Measurements from ENCODE around the gene CFAP57.

CFAP57 gene

DNA sequence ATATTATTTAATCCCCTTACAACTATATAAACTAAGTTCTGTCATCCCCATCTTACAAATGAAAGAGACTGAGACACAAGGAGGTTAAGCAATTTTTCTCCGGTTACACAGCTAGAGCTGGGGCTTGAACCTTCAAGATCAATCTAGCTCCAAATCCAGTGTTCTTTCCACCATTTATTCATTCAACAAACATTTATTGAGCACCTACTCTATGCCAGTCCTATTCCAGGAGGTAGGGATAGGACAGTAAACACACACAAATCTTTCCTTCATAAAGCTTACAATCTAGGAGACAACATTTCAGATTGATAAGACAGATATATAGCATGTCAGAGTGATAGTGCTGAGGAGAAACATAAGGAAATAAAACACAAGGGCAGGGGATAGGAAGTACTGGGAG lies 94.8 kb downstream of the CFAP57 start:
- FAIRE-seq (no peak), DNase-seq (ENCODE audit: insufficient read length) (no peak)
- no peak for TF ChIP-seq POLR2A (IDR thresholded peaks at IDR 0.05; ENCODE audit: low read depth, low read length)
- TF ChIP-seq TAF1 (IDR thresholded peaks at IDR 0.05; ENCODE audit: borderline replicate concordance, low read depth, low read length), result no peak
- no peak for TF ChIP-seq POLR2AphosphoS5 (IDR thresholded peaks at IDR 0.05; ENCODE audit: low read depth, low read length)

DNA sequence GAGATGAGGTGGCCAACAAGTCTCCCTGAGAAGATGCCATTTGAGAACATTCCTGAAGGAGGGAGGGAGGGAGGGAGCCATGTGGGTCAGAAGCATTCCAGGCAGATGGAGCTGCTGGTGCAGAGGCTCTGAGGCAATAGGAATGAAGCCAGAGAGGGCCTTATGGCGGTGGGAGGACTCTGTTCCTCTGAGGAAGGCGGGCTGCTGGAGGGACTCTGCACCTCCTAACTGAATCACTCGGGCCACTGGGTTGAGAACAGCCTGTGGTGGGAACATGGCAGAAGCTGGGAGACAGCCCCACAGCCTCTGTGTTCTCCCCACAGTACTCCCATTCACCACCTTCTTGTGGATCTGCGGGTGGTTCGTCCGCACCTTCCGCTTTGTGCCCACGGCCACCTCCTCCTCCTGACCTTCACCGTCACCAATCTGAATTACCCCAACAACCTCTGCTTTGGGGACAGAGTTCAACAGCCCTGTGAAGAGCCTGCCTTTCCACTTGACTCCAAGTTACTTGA lies 95.2 kb downstream of the CFAP57 start:
- TF ChIP-seq POLR2A (IDR thresholded peaks at IDR 0.05; ENCODE audit: low read depth, low read length), result no peak
- no peak for TF ChIP-seq POLR2AphosphoS5 (IDR thresholded peaks at IDR 0.05; ENCODE audit: low read depth, low read length)
- no peak for TF ChIP-seq TAF1 (IDR thresholded peaks at IDR 0.05; ENCODE audit: borderline replicate concordance, low read depth, low read length)
- FAIRE-seq, result no peak
- DNase-seq (ENCODE audit: insufficient read length), result no peak

DNA sequence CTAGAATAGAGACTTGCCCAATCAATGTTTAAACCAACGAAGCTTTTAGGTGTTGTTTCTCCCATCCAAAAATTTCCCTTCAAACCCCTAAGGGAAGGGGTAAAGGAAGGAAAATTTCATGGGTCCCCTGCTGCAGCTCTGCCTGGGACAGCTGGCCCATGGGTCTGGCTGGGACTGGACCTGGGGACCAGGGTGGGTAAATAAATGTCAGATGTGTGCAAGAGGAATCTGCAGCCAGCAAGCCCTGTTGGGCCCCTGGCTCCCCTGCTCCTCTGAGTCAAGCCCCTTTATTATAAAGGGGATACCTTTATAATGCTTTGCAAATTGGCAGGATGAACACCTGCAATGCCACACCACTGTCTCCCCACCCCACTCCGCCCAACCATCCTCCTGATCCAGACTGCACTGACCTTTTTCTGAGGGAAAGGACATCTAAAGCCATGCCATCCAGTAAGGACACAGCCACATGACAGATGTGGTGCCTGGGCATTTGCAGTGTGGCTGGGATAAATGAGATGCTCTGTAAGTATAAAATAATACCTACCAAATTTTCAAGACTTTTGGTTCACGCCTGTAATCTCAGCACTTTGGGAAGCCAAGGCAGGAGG lies 95.8 kb downstream of the CFAP57 start:
- DNase-seq (ENCODE audit: insufficient read length) (no peak), FAIRE-seq (no peak)
- TF ChIP-seq POLR2AphosphoS5 (IDR thresholded peaks at IDR 0.05; ENCODE audit: low read depth, low read length) (no peak), TAF1 (IDR thresholded peaks at IDR 0.05; ENCODE audit: borderline replicate concordance, low read depth, low read length) (no peak), POLR2A (IDR thresholded peaks at IDR 0.05; ENCODE audit: low read depth, low read length) (no peak)

DNA sequence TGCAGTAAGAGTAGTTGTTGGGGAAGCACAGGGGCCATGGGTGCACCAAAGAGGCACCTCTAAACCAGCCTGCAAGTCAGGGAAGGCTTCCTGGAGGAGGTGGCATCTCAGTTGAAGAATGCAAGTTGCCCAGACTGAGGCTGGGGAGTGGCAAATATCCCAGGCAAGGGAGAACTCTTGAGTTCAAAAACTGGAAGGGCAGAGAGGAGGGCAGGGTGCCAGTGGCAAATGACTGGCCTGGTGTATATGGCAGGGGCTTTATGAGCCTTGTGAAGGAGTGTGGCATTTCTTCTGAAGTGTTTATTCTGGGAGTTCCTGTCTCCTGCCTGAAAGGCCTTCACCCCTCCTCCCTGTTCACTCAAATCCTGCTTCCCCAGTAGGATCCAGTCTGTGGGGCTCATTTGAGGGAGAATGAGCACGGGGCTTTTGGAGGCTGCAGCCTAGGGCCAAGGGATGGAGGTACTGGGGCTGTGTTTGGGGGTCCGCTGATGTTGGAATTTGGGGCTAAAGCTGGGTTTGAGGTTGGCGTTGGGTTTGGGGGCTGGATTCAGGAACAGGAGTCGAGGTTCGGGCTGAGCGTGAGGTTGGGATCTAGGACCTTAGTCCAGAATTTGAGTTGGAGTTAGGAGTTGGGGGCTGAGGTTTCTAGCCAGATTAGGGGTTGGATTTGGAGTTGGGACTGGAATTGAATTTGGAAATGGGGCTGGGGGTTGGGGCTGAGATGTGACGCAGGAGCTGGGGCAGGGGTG lies 97.7 kb downstream of the CFAP57 start, which contains the start of gene TMEM125:
TMEM125 (plus strand) TSS at position 357 of the 749 bp plus-strand sequence. CDS start 2,740 bp downstream, outside the sequence.
- DNase-seq (ENCODE audit: insufficient read length) (no peak), FAIRE-seq (no peak)
- TF ChIP-seq POLR2A (IDR thresholded peaks at IDR 0.05; ENCODE audit: low read depth, low read length), result no peak
- TF ChIP-seq POLR2AphosphoS5 (IDR thresholded peaks at IDR 0.05; ENCODE audit: low read depth, low read length), result no peak
- TF ChIP-seq TAF1 (IDR thresholded peaks at IDR 0.05; ENCODE audit: borderline replicate concordance, low read depth, low read length), result no peak

DNA sequence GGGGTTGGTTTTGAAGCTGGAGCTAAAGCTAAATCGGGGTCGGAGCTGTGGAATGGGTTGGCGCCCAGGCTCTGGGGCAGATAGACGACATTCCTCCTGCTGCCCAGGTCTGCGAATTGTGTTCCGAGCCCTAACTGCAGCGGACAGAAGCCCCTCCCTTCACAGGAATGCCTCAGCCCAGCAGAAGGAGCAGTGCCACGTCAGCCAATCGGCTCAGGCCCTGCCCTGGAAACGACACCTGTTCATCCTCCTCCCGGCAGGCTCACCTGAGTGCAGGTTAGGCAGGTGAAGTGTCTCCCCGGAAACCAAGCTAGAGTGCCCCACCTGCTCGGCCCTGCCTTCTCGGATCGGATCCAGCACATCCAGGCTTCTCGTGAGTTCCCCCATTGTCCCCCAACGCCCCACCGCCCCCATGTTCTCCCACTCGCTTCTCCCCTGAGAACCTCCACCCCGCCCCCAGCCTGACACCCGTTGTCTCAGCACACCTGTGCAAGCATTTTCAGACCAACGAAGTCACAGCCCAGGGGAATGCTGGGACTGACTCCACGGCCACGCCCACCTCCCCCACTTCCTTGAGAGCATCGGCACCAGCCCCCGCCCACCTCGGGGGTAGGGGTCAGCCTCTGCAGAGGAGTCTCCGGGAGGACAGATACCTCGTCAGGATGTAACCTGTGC lies 98.4 kb downstream of the CFAP57 start:
- DNase-seq (ENCODE audit: insufficient read length), result no peak
- TF ChIP-seq POLR2A (IDR thresholded peaks at IDR 0.05; ENCODE audit: low read depth, low read length), result no peak
- no peak for TF ChIP-seq TAF1 (IDR thresholded peaks at IDR 0.05; ENCODE audit: borderline replicate concordance, low read depth, low read length)
- TF ChIP-seq POLR2AphosphoS5 (IDR thresholded peaks at IDR 0.05; ENCODE audit: low read depth, low read length), result no peak
- no peak for FAIRE-seq

DNA sequence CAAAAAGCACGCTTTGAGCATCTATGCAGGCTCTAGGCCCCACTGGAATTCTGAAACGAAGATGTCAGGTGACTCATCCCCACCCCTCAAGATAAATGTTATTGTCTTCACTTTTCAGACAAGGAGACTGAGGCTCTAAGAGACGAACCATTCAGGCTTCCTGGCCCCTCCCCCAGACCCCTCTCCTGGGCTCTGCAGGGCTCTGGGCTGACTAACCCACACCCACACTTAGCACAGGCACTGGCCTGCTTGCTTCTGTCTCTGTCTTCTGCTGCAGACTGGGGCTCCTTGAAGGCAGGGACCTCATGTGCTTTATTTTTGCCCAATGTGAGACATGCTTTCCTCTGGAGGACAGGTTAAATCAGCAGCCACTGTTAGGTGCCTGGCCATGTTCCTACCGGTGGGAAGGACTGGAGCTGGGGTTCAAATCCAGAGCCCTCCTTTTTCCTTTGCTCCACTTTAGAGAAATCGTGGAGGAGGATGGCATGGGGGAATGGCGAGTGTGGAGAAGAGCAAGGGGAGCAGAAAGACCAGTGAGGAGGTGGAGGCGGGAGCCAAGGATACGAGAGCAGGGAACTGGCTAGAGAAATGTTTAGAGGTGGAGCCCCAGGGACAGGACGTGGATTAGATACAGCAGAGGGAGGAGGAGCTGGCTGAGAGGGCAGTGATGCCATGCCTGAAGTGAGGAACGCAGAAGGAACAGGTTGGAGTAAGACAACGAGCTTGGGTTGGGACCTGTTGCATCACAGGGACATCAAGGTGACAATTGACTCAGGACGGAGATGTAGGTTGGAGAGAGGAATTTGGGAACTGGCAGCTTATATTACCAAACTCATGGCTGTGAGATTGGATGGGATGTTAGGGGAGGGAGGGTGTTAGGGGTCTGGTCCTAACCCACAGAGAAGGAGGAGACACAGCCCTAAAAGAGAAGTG lies 99.3 kb downstream of the CFAP57 start:
- no peak for FAIRE-seq

DNA sequence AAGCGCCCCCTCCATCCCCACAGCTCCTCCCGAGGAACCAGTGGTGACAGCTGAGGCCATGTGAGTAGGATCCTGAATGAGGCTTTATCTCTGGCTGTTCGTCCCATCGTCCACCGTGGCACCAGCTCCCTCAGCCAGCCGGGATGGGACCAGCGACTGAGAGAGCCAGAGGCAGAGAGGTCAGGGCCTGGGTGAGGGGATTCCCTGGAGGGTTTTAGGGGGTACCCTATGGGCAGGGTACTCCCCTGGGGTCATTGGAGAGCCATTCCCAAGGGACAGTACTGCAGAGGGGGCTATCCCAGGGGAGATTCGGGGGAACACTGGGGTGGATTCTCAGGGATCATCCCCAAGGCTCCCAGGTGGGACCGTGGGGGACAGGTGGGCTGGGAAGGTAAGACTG lies 100.0 kb downstream of the CFAP57 start:
- DNase-seq (ENCODE audit: insufficient read length), result no peak
- no peak for TF ChIP-seq TAF1 (IDR thresholded peaks at IDR 0.05; ENCODE audit: borderline replicate concordance, low read depth, low read length)
- no peak for TF ChIP-seq POLR2A (IDR thresholded peaks at IDR 0.05; ENCODE audit: low read depth, low read length)
- no peak for TF ChIP-seq POLR2AphosphoS5 (IDR thresholded peaks at IDR 0.05; ENCODE audit: low read depth, low read length)
- no peak for FAIRE-seq

More for the DNA sequence above, 99.3 kb downstream of the CFAP57 start:
- no peak for DNase-seq (ENCODE audit: insufficient read length)
- no peak for TF ChIP-seq POLR2A (IDR thresholded peaks at IDR 0.05; ENCODE audit: low read depth, low read length)
- no peak for TF ChIP-seq POLR2AphosphoS5 (IDR thresholded peaks at IDR 0.05; ENCODE audit: low read depth, low read length)
- no peak for TF ChIP-seq TAF1 (IDR thresholded peaks at IDR 0.05; ENCODE audit: borderline replicate concordance, low read depth, low read length)

DNA sequence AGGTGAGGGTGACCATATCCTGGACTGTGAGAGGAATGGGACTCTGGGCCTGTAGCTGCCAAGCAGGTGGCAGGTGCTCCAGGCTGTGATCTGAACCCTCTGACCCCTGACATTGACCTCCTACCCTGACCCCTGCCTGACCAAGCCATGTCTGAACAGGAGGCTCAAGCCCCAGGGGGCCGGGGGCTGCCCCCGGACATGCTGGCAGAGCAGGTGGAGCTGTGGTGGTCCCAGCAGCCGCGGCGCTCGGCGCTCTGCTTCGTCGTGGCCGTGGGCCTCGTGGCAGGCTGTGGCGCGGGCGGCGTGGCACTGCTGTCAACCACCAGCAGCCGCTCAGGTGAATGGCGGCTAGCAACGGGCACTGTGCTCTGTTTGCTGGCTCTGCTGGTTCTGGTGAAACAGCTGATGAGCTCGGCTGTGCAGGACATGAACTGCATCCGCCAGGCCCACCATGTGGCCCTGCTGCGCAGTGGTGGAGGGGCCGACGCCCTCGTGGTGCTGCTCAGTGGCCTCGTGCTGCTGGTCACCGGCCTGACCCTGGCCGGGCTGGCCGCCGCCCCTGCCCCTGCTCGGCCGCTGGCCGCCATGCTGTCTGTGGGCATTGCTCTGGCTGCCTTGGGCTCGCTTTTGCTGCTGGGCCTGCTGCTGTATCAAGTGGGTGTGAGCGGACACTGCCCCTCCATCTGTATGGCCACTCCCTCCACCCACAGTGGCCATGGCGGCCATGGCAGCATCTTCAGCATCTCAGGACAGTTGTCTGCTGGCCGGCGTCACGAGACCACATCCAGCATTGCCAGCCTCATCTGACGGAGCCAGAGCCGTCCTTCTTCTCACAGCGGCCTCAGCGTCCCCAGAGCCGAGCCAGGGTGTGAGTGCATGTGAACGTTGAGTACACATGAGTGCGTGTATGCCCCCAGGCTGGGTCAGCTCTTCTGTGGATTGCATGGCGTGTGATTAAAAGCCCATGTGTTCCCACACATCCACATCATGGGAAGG lies 100.7 kb downstream of the CFAP57 start:
- DNase-seq (ENCODE audit: insufficient read length), result no peak
- TF ChIP-seq TAF1 (IDR thresholded peaks at IDR 0.05; ENCODE audit: borderline replicate concordance, low read depth, low read length) (no peak), POLR2A (IDR thresholded peaks at IDR 0.05; ENCODE audit: low read depth, low read length) (no peak), POLR2AphosphoS5 (IDR thresholded peaks at IDR 0.05; ENCODE audit: low read depth, low read length) (no peak)
- FAIRE-seq, result no peak

DNA sequence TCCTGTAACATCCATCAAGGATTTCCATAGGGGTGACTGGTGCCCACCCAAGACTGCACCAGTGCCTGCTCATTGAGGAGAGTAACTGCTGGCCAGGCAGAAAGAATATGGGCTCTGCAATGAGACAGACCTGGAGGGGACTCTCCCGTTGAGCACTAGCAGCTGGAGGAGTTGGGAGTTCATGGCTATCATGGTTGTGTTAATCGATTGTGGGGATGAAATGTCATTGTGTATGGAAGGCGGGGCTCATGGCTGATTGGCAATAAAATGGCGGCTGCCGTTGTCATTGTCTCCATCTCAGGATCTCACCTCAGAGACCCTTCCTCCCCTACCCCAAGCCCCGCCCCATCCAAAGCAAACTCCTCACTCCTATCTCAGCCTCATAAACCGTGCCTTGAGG lies 101.6 kb downstream of the CFAP57 start:
- DNase-seq (ENCODE audit: insufficient read length), result no peak
- no peak for FAIRE-seq
- TF ChIP-seq POLR2AphosphoS5 (IDR thresholded peaks at IDR 0.05; ENCODE audit: low read depth, low read length) (no peak), POLR2A (IDR thresholded peaks at IDR 0.05; ENCODE audit: low read depth, low read length) (no peak), TAF1 (IDR thresholded peaks at IDR 0.05; ENCODE audit: borderline replicate concordance, low read depth, low read length) (no peak)
